SK-N-SH treated with all-trans-retinoic acid at 6 μM for 48 hours (cell line): ENCODE results near the gene CNST.

Source experiments
- ATAC-seq: fragments of 200-7000 bp; cut with Tn5 transposase; 3 replicates; pipeline ENCODE4 v1.9.1; 2020; ENCODE audit warnings: mild to moderate bottlenecking, moderate library complexity
- BACH2 ChIP-seq: fragments of 250-450 bp; sonication (Bioruptor Pico); IDR thresholded peaks from 2 replicates; pipeline ENCODE4 v1.9.0; 2021; ENCODE audit warnings: mild to moderate bottlenecking, borderline replicate concordance
- CREB5 ChIP-seq: fragments of 250-450 bp; sonication (Bioruptor Pico); IDR thresholded peaks from 2 replicates; pipeline ENCODE4 v1.5.1; 2020; ENCODE audit warnings: low read depth, mild to moderate bottlenecking, moderate library complexity
- CSDC2 ChIP-seq: fragments of 250-450 bp; sonication (Bioruptor Pico); IDR thresholded peaks from 2 replicates; pipeline ENCODE4 v1.5.0; 2020; ENCODE audit warnings: mild to moderate bottlenecking, moderate library complexity
- ESRRG ChIP-seq: fragments of 250-450 bp; sonication (Bioruptor Pico); IDR thresholded peaks from 2 replicates; pipeline ENCODE4 v1.6.1; 2021; ENCODE audit warnings: mild to moderate bottlenecking
- GLIS3 ChIP-seq: fragments of 250-450 bp; sonication (Bioruptor Pico); IDR thresholded peaks from 2 replicates; pipeline ENCODE4 v1.5.0; 2020; ENCODE audit warnings: mild to moderate bottlenecking, moderate library complexity
- ISL1 ChIP-seq: fragments of 250-450 bp; sonication (Bioruptor Pico); IDR thresholded peaks from 2 replicates; pipeline ENCODE4 v2.1.2; 2022; ENCODE audit warnings: mild to moderate bottlenecking, moderate library complexity
- OSR1 ChIP-seq: fragments of 250-450 bp; sonication (Bioruptor Pico); IDR thresholded peaks from 2 replicates; pipeline ENCODE4 v1.8.0; 2022; ENCODE audit warnings: moderate library complexity, mild to moderate bottlenecking, inconsistent platforms
- PATZ1 ChIP-seq: fragments of 250-450 bp; sonication (Bioruptor Pico); IDR thresholded peaks from 2 replicates; pipeline ENCODE4 v1.8.0; 2020; ENCODE audit warnings: mild to moderate bottlenecking, moderate library complexity, borderline replicate concordance
- POU6F1 ChIP-seq: fragments of 250-450 bp; sonication (Bioruptor Pico); IDR thresholded peaks from 2 replicates; pipeline ENCODE4 v1.8.0; 2021; ENCODE audit warnings: low read depth, mild to moderate bottlenecking, moderate library complexity, borderline replicate concordance
- PPARA ChIP-seq: fragments of 250-450 bp; sonication (Bioruptor Pico); IDR thresholded peaks from 2 replicates; pipeline ENCODE4 v1.5.0; 2020; ENCODE audit warnings: mild to moderate bottlenecking, borderline replicate concordance
- RARB ChIP-seq: fragments of 250-450 bp; sonication (Bioruptor Pico); IDR thresholded peaks from 2 replicates; pipeline ENCODE4 v1.8.0; 2021; ENCODE audit warnings: mild to moderate bottlenecking, moderate library complexity
- SNAI2 ChIP-seq: fragments of 250-450 bp; sonication (Bioruptor Pico); IDR thresholded peaks from 2 replicates; pipeline ENCODE4 v1.5.0; 2020; ENCODE audit warnings: mild to moderate bottlenecking, moderate library complexity
- TCF4 ChIP-seq: fragments of 250-450 bp; sonication (Bioruptor Pico); IDR thresholded peaks from 2 replicates; pipeline ENCODE4 v1.8.0; 2021; ENCODE audit warnings: mild to moderate bottlenecking, moderate library complexity, borderline replicate concordance
- TOX ChIP-seq: fragments of 250-450 bp; sonication (Bioruptor Pico); IDR thresholded peaks from 2 replicates; pipeline ENCODE4 v1.8.0; 2021; ENCODE audit warnings: mild to moderate bottlenecking, moderate library complexity, borderline replicate concordance
- TSHZ2 ChIP-seq: fragments of 250-450 bp; sonication (Bioruptor Pico); IDR thresholded peaks from 2 replicates; pipeline ENCODE4 v1.5.0; 2020; ENCODE audit warnings: mild to moderate bottlenecking, moderate library complexity
- ZC3H10 ChIP-seq: fragments of 250-450 bp; sonication (Bioruptor Pico); IDR thresholded peaks from 2 replicates; pipeline ENCODE4 v1.5.1; 2021; ENCODE audit warnings: mild to moderate bottlenecking, moderate library complexity
- ZFP3 ChIP-seq: fragments of 250-450 bp; sonication (Bioruptor Pico); IDR thresholded peaks from 2 replicates; pipeline ENCODE4 v1.5.0; 2020; ENCODE audit warnings: mild to moderate bottlenecking, moderate library complexity
- ZFP30 ChIP-seq: fragments of 450-650 bp; formaldehyde crosslinking; IDR thresholded peaks from 2 replicates; pipeline ENCODE4 v1.5.0; 2022; ENCODE audit warnings: mild to moderate bottlenecking, moderate library complexity
- ZNF565 ChIP-seq: fragments of 450-650 bp; formaldehyde crosslinking; conservative IDR thresholded peaks from 2 replicates; pipeline ENCODE4 v1.5.0; 2020; ENCODE audit warnings: low read depth, mild to moderate bottlenecking, moderate library complexity
- ZNF8 ChIP-seq: fragments of 450-650 bp; formaldehyde crosslinking; IDR thresholded peaks from 2 replicates; pipeline ENCODE4 v1.5.0; 2020; ENCODE audit warnings: mild to moderate bottlenecking, moderate library complexity

The CNST gene

GRCh38 chr1:246618240-246618808 lies 52.1 kb downstream of the CNST start:
- TF ChIP-seq PATZ1 (CRISPR knock-in tag) (no peak), OSR1 (CRISPR knock-in tag) (no peak), ZNF565 (CRISPR knock-in tag) (no peak), SNAI2 (CRISPR knock-in tag) (no peak), ISL1 (CRISPR knock-in tag) (no peak), ZFP3 (CRISPR knock-in tag) (no peak), CREB5 (CRISPR knock-in tag) (no peak), BACH2 (CRISPR knock-in tag) (no peak), ZC3H10 (CRISPR knock-in tag) (no peak), ESRRG (CRISPR knock-in tag) (no peak), ZNF8 (CRISPR knock-in tag) (no peak), POU6F1 (no peak), GLIS3 (CRISPR knock-in tag) (no peak), RARB (no peak), CSDC2 (CRISPR knock-in tag) (no peak), PPARA (no peak)
- no peak for ATAC-seq

GRCh38 chr1:246622035-246622652 lies 55.9 kb downstream of the CNST start:
- peak; percentile 17; the same call in 2 of the 3 replicates for ATAC-seq
- TF ChIP-seq ISL1 (CRISPR knock-in tag) (no peak), BACH2 (CRISPR knock-in tag) (no peak), ZNF565 (CRISPR knock-in tag) (no peak), SNAI2 (CRISPR knock-in tag) (no peak), ZFP30 (CRISPR knock-in tag) (no peak), RARB (no peak), OSR1 (CRISPR knock-in tag) (no peak), ZNF8 (CRISPR knock-in tag) (no peak), CREB5 (CRISPR knock-in tag) (no peak), TSHZ2 (CRISPR knock-in tag) (no peak), PPARA (no peak), TOX (no peak)

- no peak for ATAC-seq
- TF ChIP-seq TSHZ2 (CRISPR knock-in tag), result no peak
- TF ChIP-seq POU6F1, result no peak
- TF ChIP-seq PPARA, result no peak
- no peak for TF ChIP-seq TOX
- TF ChIP-seq TCF4 (CRISPR knock-in tag), result no peak
- TF ChIP-seq ESRRG (CRISPR knock-in tag), result no peak
- TF ChIP-seq ZFP3 (CRISPR knock-in tag), result no peak
- TF ChIP-seq ZNF565 (CRISPR knock-in tag), result no peak
- TF ChIP-seq BACH2 (CRISPR knock-in tag), result no peak
- no peak for TF ChIP-seq OSR1 (CRISPR knock-in tag)
Measured at GRCh38 chr1:246624091-246624490, 57.8 kb downstream of the CNST start.
